OCI-LY3 (cell line): ENCODE results near the gene SHROOM4.

ENCODE experiments used
- H2AFZ ChIP-seq: fragments of 200-600, 300-600 bp; shearing (Covaris generic); 2 replicates; pipeline ENCODE4 v1.6.0; 2014; ENCODE audit warnings: antibody characterized with exemption, low read depth, low read length
- H3K27ac ChIP-seq: fragments of 200-600, 300-600 bp; sonication (generic); 2 replicates; pipeline ENCODE4 v1.5.1; 2014; ENCODE audit warnings: mild to moderate bottlenecking, low read length, moderate library complexity, mixed read lengths
- H3K27me3 ChIP-seq: fragments of 200-600, 300-600 bp; sonication (generic); 2 replicates; pipeline ENCODE4 v1.6.1; 2014; ENCODE audit warnings: low read depth, low read length, mixed read lengths
- H3K36me3 ChIP-seq: fragments of 200-600, 300-600 bp; sonication (generic); replicated peaks from 2 replicates; pipeline ENCODE3; 2014; ENCODE audit warnings: low read depth, low read length, mixed read lengths
- H3K4me1 ChIP-seq: fragments of 300-600, 200-600 bp; sonication (generic); 2 replicates; pipeline ENCODE4 v1.6.1; 2014; ENCODE audit warnings: low read length, mixed read lengths
- H3K4me2 ChIP-seq: fragments of 200-600, 300-600 bp; sonication (generic); 2 replicates; pipeline ENCODE4 v1.6.1; 2014; ENCODE audit warnings: low read length, mixed read lengths
- H3K4me3 ChIP-seq: fragments of 300-600, 200-600 bp; sonication (generic); 2 replicates; pipeline ENCODE4 v1.5.1; 2014; ENCODE audit warnings: antibody characterized with exemption, mild to moderate bottlenecking, low read length, moderate library complexity
- H3K79me2 ChIP-seq: fragments of 300-600, 200-600 bp; shearing (Covaris generic); 2 replicates; pipeline ENCODE4 v1.6.1; 2014; ENCODE audit warnings: mild to moderate bottlenecking, low read length, mixed read lengths
- H3K9ac ChIP-seq: fragments of 300-600, 200-600 bp; shearing (Covaris generic); 2 replicates; pipeline ENCODE4 v1.6.0; 2014; ENCODE audit warnings: mild to moderate bottlenecking, low read length, moderate library complexity
- H3K9me3 ChIP-seq: fragments of 200-600, 300-600 bp; shearing (Covaris generic); 2 replicates; pipeline ENCODE4 v1.6.1; 2014; ENCODE audit warnings: low read length, mixed read lengths; ENCODE audit not compliant: insufficient read depth
- H4K20me1 ChIP-seq: fragments of 200-600, 300-600 bp; sonication (generic); 2 replicates; pipeline ENCODE4 v1.6.1; 2016; ENCODE audit warnings: low read length, mixed read lengths; ENCODE audit not compliant: insufficient read depth
- CTCF ChIP-seq: fragments of 200-600, 300-600 bp; sonication (generic); IDR thresholded peaks from 2 replicates; pipeline ENCODE4 v1.5.1; 2014; ENCODE audit warnings: antibody characterized with exemption, low read length, low read depth
- EZH2phosphoT487 ChIP-seq: fragments of 200-600 bp; shearing (Covaris generic); IDR thresholded peaks from 2 replicates; pipeline ENCODE4 v1.6.1; 2018; ENCODE audit warnings: antibody characterized with exemption, mixed run types, low read depth

The SHROOM4 gene

DNA sequence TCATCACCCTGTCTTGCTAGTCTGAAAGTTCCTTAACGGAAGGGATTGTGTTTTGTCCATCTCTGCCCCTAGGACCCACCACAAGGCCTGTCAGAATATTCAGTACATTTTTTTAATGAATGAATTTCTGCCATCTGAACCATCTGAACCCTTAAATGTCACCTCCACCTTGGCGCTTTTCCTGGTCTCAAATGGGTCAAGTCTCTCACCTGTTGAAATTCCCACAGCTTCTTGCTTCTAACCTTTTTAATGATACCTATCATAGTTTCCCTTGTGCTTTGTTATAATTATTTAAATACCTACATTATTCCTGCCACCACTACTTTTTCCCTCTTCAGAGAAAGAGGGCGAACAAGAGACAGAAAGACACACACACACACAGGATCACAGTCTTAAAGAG is 48.0 kb downstream of the SHROOM4 start:
- TF ChIP-seq EZH2phosphoT487, result no peak
- no peak for TF ChIP-seq CTCF
- Histone ChIP-seq H3K4me3 (no peak overlapping the region), H3K9me3 (no peaks in the 10 kb centered on the region), H2AFZ (no peak overlapping the region), H4K20me1 (no peaks in the 10 kb centered on the region), H3K27ac (no peak overlapping the region), H3K4me2 (no peak overlapping the region), H3K4me1 (no peaks in the 10 kb centered on the region), H3K36me3 (no peaks in the 10 kb centered on the region), H3K27me3 (no peaks in the 10 kb centered on the region), H3K79me2 (no peaks in the 10 kb centered on the region), H3K9ac (no peak overlapping the region)

DNA sequence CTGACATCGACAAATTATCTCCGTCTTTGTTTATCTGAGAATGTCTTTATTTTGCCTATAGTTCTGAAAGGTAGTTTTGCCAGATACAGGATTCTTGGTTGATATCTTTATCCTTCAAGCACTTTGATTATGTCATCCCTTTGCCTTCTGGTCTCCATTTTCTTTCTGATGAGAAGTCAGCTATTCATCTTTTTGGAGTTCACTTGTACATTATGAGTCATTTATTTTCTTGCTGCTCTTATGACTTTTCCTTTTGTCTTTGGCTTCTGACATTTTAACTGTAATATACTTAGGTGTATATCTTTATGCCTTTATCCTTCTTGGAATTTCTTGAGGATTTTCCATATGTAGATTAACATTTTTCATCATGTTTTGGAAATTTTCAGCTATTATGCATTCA is 51.4 kb downstream of the SHROOM4 start:
- Histone ChIP-seq H3K4me1 (no peaks in the 10 kb centered on the region), H2AFZ (no peak overlapping the region), H3K27ac (no peak overlapping the region), H3K79me2 (no peaks in the 10 kb centered on the region), H3K36me3 (no peaks in the 10 kb centered on the region), H3K9me3 (no peaks in the 10 kb centered on the region), H3K27me3 (no peaks in the 10 kb centered on the region), H4K20me1 (no peaks in the 10 kb centered on the region), H3K4me3 (no peak overlapping the region), H3K9ac (no peak overlapping the region), H3K4me2 (no peak overlapping the region)
- TF ChIP-seq EZH2phosphoT487, result no peak

- Histone ChIP-seq H3K4me2 (no peak overlapping the region), H3K79me2 (no peaks in the 10 kb centered on the region), H3K9me3 (no peaks in the 10 kb centered on the region), H3K27me3 (no peaks in the 10 kb centered on the region), H3K27ac (no peak overlapping the region), H3K9ac (no peak overlapping the region), H3K4me3 (no peak overlapping the region), H3K36me3 (no peaks in the 10 kb centered on the region), H4K20me1 (no peaks in the 10 kb centered on the region), H3K4me1 (no peaks in the 10 kb centered on the region), H2AFZ (no peak overlapping the region)
- TF ChIP-seq CTCF (no peak), EZH2phosphoT487 (no peak)
Measured at GRCh38 chrX:50756276-50756675, 57.7 kb downstream of the SHROOM4 start.

- Histone ChIP-seq H4K20me1 (no peaks in the 10 kb centered on the region), H3K4me2 (no peak overlapping the region), H3K4me3 (no peak overlapping the region), H2AFZ (no peak overlapping the region), H3K27me3 (no peaks in the 10 kb centered on the region), H3K27ac (no peak overlapping the region), H3K36me3 (no peaks in the 10 kb centered on the region), H3K79me2 (no peaks in the 10 kb centered on the region), H3K9me3 (no peaks in the 10 kb centered on the region), H3K9ac (no peak overlapping the region), H3K4me1 (no peaks in the 10 kb centered on the region)
- TF ChIP-seq EZH2phosphoT487 (no peak), CTCF (no peak)
Measured at GRCh38 chrX:50751091-50751490, 62.9 kb downstream of the SHROOM4 start.

- Histone ChIP-seq H3K4me2 (no peak overlapping the region), H3K79me2 (no peaks in the 10 kb centered on the region), H3K27me3 (no peaks in the 10 kb centered on the region), H3K36me3 (no peaks in the 10 kb centered on the region), H2AFZ (no peak overlapping the region), H3K4me1 (no peaks in the 10 kb centered on the region), H3K27ac (no peak overlapping the region), H4K20me1 (no peaks in the 10 kb centered on the region), H3K9me3 (no peaks in the 10 kb centered on the region), H3K9ac (no peak overlapping the region), H3K4me3 (no peak overlapping the region)
- TF ChIP-seq EZH2phosphoT487, result no peak
- TF ChIP-seq CTCF, result peak; percentile 69
Measured at GRCh38 chrX:50747471-50747900, 66.5 kb downstream of the SHROOM4 start.
